HG03159 (cell line): ENCODE measurements around the gene DEPDC5.
"Not testable (repeated sequence)": the region's sequence is repeated elsewhere in the genome, so short reads cannot be mapped to it uniquely, and the experiment has no call there.

Experiments
- ATAC-seq: cut with Tn5 transposase; IDR thresholded peaks from one replicate; pipeline ENCODE4 v1.9.1; 2021; ENCODE audit warnings: mild to moderate bottlenecking, moderate library complexity; ENCODE audit not compliant: unreplicated experiment

Gene DEPDC5

GRCh38 chr22:31748490-31748889 is 5.3 kb upstream of the DEPDC5 start:
- no peak for ATAC-seq

GRCh38 chr22:31749636-31750364 is 4.0 kb upstream of the DEPDC5 start, which contains the start of gene PRR14L:
Gene PRR14L (minus strand): TSS chr22:31750132. CDS start chr22:31738860, 11,272 bp downstream.
- ATAC-seq, result peak; percentile 56

GRCh38 chr22:31750365-31751284 is 3.2 kb upstream of the DEPDC5 start:
- ATAC-seq, result no peak

GRCh38 chr22:31752096-31752847 is 1.5 kb upstream of the DEPDC5 start:
- no peak for ATAC-seq

- peak; percentile 8 for ATAC-seq
Observed at GRCh38 chr22:31753005-31753633, 700 bp upstream of the DEPDC5 start.

GRCh38 chr22:31754813-31755212 is 994 bp downstream of the DEPDC5 start:
- ATAC-seq, result no peak

- ATAC-seq, result no peak
Observed at GRCh38 chr22:31757265-31757664, 3.4 kb downstream of the DEPDC5 start.

GRCh38 chr22:31758860-31759259 is 5.0 kb downstream of the DEPDC5 start:
- ATAC-seq, result not testable (repeated sequence)

GRCh38 chr22:31764785-31765184 is 11.0 kb downstream of the DEPDC5 start:
- ATAC-seq, result no peak

- ATAC-seq, result no peak
Observed at GRCh38 chr22:31768422-31769059, 14.7 kb downstream of the DEPDC5 start.

- ATAC-seq, result no peak
Observed at GRCh38 chr22:31773416-31773815, 19.6 kb downstream of the DEPDC5 start.

- ATAC-seq, result no peak
Observed at GRCh38 chr22:31776231-31776630, 22.4 kb downstream of the DEPDC5 start.

- ATAC-seq, result no peak
Observed at GRCh38 chr22:31789803-31790202, 36.0 kb downstream of the DEPDC5 start.

GRCh38 chr22:31790240-31790639 is 36.4 kb downstream of the DEPDC5 start:
- no peak for ATAC-seq

GRCh38 chr22:31799358-31799757 is 45.5 kb downstream of the DEPDC5 start:
- not testable (repeated sequence) for ATAC-seq

GRCh38 chr22:31800065-31800464 is 46.2 kb downstream of the DEPDC5 start:
- ATAC-seq, result no peak

- ATAC-seq, result not testable (repeated sequence)
Observed at GRCh38 chr22:31800861-31801260, 47.0 kb downstream of the DEPDC5 start.

GRCh38 chr22:31802575-31802974 is 48.8 kb downstream of the DEPDC5 start:
- ATAC-seq, result no peak

GRCh38 chr22:31806751-31807150 is 52.9 kb downstream of the DEPDC5 start:
- no peak for ATAC-seq

GRCh38 chr22:31812977-31813605 is 59.3 kb downstream of the DEPDC5 start:
- no peak for ATAC-seq
